ENCODE measurements around the gene DNAH6.

Gene DNAH6

DNA sequence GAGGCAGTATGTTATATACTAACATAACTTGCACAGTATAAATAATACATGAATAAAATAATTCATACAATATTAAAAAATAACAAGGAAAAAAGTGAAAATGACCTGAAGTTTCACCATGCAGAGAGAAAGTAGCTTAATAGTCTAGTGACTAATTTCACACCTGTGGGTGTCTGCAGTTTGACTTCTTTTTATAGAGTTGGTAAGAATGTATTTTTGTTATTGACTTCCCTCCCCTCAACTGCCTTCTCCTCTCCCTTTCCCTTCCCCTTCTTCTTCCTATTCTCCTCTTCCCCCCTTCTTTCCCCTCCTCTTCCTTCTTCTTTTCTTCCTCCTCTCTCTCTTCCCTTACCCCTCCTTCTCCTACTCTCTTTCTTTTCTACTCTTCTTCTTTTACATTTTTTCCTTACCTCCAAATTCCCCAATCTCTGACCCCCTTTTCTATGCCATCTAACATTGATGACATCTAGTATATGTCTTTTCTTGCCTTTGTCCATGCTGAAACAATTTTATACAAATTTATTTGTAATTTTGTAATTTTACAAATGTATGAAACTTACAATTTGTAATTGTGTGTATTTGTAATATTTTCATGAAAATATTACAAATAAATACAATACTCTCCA, 3.1 kb downstream of the DNAH6 start:
- CTCF ChIA-PET: no interaction called here
- no peak overlapping the region for H3K4me3 ChIP-seq (ENCODE audit: low read depth, low read length)
- TF ChIP-seq, protein P1, sequence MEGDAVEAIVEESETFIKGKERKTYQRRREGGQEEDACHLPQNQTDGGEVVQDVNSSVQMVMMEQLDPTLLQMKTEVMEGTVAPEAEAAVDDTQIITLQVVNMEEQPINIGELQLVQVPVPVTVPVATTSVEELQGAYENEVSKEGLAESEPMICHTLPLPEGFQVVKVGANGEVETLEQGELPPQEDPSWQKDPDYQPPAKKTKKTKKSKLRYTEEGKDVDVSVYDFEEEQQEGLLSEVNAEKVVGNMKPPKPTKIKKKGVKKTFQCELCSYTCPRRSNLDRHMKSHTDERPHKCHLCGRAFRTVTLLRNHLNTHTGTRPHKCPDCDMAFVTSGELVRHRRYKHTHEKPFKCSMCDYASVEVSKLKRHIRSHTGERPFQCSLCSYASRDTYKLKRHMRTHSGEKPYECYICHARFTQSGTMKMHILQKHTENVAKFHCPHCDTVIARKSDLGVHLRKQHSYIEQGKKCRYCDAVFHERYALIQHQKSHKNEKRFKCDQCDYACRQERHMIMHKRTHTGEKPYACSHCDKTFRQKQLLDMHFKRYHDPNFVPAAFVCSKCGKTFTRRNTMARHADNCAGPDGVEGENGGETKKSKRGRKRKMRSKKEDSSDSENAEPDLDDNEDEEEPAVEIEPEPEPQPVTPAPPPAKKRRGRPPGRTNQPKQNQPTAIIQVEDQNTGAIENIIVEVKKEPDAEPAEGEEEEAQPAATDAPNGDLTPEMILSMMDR (IDR thresholded peaks at IDR 0.05; ENCODE audit: insufficient read depth, low read length, missing control alignments): no peak
- POLR2A ChIA-PET: no interaction called here
- DNase-seq (ENCODE audit: low read depth, low spot score): no peak

DNA sequence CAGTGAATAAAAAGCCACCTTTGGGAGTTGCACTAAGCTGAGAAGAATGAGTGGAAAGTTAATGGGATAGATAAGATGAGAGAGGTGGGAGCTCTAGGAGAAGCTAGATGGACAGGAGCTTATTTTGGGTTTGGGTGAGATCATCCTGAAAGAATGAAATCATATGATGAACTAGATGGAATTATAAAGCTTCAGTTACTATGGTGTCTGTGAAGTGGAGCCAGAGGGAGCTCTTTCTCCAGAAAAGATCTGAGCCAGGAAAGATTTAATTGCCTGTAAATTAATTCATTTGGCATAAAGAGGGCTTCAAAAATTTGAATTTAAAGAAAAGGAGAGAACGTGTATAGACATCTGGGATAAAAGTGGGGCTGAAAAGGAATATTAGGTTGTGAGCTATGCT, 10.3 kb downstream of the DNAH6 start:
- POLR2A ChIA-PET: no interaction called here
- TF ChIP-seq, protein P1 (IDR thresholded peaks at IDR 0.05; ENCODE audit: insufficient read depth, low read length, missing control alignments): no peak
- CTCF ChIA-PET: interaction anchor here (0.6 to 3.0 kb wide), 8 partner anchors 162 to 399 kb away, joined by 3 to 20 read pairs (median 4); partner anchors contain the start of gene TRABD2A
- H3K4me3 ChIP-seq (ENCODE audit: low read depth, low read length): no peak overlapping the region
- DNase-seq (ENCODE audit: low read depth, low spot score): no peak

DNA sequence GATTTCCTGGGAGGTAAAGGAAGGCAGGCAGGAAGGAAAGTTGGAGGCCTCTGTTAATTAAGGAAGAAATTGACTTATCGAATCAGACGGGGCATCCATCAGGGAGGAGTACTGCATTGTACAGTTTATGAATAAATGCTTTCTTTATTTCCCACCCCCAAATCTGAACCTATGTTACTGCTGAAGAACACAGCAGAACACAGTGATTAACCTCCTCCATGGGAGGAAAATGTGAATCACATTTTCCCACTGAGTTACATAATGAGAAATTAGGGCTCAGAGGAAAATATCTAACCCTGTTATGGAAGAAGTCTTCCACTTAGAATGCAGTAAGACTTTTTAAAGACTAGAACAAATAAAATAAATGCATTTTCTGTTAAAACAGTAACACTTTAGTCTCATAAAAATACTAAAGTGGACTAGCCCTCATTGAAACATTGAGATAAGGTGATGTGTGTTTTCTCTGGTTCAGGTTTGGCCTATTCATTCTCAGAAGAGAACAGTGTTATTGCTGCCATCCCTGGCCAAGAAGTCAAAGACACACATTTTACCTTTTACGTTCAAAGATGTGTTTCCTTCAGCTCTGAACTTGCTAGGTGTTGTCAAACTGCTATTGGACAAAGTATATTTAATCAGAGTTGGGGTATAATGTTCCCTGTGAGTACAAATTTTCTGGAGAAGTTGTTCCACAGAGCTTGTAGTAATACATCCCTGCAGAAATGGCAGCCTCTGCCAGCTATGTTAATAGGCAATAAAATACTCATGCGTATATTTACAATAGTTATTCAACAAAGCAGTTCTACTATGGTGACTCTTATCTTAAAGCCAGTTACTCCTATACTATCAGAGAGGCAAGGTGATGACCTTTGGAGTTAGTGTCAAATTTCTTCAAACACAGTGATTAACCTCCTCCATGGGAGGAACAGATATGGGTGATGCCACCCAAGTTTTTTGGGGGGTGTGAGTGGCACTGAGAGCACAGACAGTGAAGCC, 11.1 kb downstream of the DNAH6 start:
- no peak overlapping the region for H3K4me3 ChIP-seq (ENCODE audit: low read depth, low read length)
- TF ChIP-seq, protein P1 (IDR thresholded peaks at IDR 0.05; ENCODE audit: insufficient read depth, low read length, missing control alignments): no peak
- DNase-seq (ENCODE audit: low read depth, low spot score): no peak
- POLR2A ChIA-PET: no interaction called here
- CTCF ChIA-PET: interaction anchor here (0.7 to 3.0 kb wide), 5 partner anchors 9 to 399 kb away, joined by 3 to 20 read pairs (median 10); partner anchors contain the start of gene TRABD2A

DNA sequence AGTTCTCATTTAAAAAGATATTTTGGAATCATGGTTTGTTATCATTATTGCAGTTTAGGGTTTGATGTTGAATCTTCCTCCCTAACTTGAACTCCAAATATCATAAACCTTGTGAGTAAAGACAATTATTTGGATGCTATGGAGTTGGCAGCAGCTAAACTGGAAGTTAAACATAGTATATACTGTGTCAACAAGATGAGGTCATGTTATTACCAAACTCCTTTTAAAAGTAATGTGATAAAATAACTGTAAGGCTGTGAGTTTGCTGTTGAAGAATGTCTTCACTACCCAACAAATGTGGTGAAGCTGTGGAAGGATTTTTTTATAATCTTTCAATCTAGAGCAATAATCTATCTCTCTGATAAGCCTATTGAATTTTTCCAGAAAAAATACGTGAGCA, 16.0 kb downstream of the DNAH6 start:
- TF ChIP-seq, protein P1 (IDR thresholded peaks at IDR 0.05; ENCODE audit: insufficient read depth, low read length, missing control alignments): no peak
- DNase-seq (ENCODE audit: low read depth, low spot score): no peak
- ChIA-PET POLR2A (no interaction called here), CTCF (no interaction called here)
- no peak overlapping the region for H3K4me3 ChIP-seq (ENCODE audit: low read depth, low read length)

DNA sequence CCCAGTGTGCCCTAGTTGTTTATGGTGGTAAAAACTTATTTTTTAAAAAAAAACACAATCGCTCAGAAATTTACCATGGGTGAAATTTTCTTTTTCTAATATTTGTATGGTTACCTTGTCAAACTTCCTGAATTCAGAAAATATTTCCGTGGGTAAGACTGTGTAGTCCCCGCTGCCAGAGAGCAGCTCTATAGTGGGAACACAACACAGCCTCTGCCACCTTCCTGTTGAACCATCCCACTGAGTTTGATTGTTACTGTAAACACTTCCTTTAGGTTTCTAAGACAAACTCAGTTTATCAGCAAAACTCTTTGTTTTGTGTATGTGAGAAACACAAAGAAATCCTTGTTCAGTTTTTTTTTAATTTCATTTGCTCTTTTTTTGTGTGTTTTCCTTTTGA, 17.9 kb downstream of the DNAH6 start:
- H3K4me3 ChIP-seq (ENCODE audit: low read depth, low read length): no peak overlapping the region
- CTCF ChIA-PET: no interaction called here
- TF ChIP-seq, protein P1 (IDR thresholded peaks at IDR 0.05; ENCODE audit: insufficient read depth, low read length, missing control alignments): no peak
- POLR2A ChIA-PET: no interaction called here
- DNase-seq (ENCODE audit: low read depth, low spot score): no peak

DNA sequence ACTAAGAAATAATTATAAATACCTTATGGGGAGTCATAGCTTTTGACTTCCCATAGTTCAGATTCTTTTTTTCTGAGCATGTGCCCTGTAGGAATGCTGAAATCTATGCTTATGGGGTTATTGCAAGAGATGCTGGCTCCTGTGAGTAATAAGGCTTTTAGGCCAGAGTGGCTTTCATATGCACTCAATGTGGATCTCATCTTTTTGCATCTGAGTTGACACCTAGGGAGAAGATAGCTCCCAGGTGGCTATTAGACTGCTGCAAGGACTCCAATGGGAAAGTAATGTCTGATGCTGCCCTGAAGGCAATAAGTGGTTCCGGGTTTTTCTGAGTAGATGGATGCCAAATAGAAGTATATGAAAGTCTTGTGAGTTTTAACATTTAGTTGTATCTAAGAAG, 21.0 kb downstream of the DNAH6 start:
- no peak overlapping the region for H3K4me3 ChIP-seq (ENCODE audit: low read depth, low read length)
- CTCF ChIA-PET: interaction anchor here (0.5 kb wide), 1 partner anchor 10 kb away, joined by 3 read pairs; no protein-coding TSS in a partner anchor

More for the DNA sequence above, 21.0 kb downstream of the DNAH6 start:
- POLR2A ChIA-PET: no interaction called here
- no peak for DNase-seq (ENCODE audit: low read depth, low spot score)
- TF ChIP-seq, protein P1 (IDR thresholded peaks at IDR 0.05; ENCODE audit: insufficient read depth, low read length, missing control alignments): no peak

All from AG04449 (cell line).